HCT116 (cell line): ENCODE data around the gene WDR62.

Source experiments
- CTCF ChIP-seq, 3 experiments: fragments of 200-600 bp in 1 of 3; sonication (generic) in 1 of 3; IDR thresholded peaks in 2 of 3; conservative IDR thresholded peaks in 1 of 3; 2 replicates each; pipeline ENCODE4 v1.5.1; 2012 to 2017; ENCODE audit warnings: low read depth in 2 of 3, low read length in 2 of 3, antibody characterized with exemption in 1 of 3, borderline replicate concordance in 1 of 3, control low read depth in 1 of 3, mild to moderate bottlenecking in 1 of 3, mixed read lengths in 1 of 3, mixed run types in 1 of 3, moderate library complexity in 1 of 3; ENCODE audit not compliant: insufficient read depth in 1 of 3
- EZH2 ChIP-seq: fragments of 200-600 bp; sonication (generic); IDR thresholded peaks from 2 replicates; pipeline ENCODE4 v1.6.1; 2017; ENCODE audit warnings: antibody characterized with exemption, mixed run types
- EZH2phosphoT487 ChIP-seq: fragments of 200-600 bp; IDR thresholded peaks from 2 replicates; pipeline ENCODE4 v1.6.1; 2018; ENCODE audit warnings: antibody characterized with exemption, borderline replicate concordance
- MAX ChIP-seq: IDR thresholded peaks from 2 replicates; pipeline ENCODE4 v1.6.1; 2012
- POLR2A ChIP-seq: IDR thresholded peaks from 2 replicates; pipeline ENCODE4 v1.7.0; 2011; ENCODE audit warnings: borderline replicate concordance; ENCODE audit not compliant: insufficient read depth, insufficient read length; ENCODE audit errors: extremely low read depth
- RAD21 ChIP-seq: IDR thresholded peaks from 2 replicates; pipeline ENCODE4 v1.6.1; 2012; ENCODE audit warnings: low read depth, mild to moderate bottlenecking
- REST ChIP-seq: IDR thresholded peaks from 2 replicates; pipeline ENCODE4 v1.6.1; 2012; ENCODE audit warnings: low read depth

GRCh38 chr19:36051236-36051635 lies 3.5 kb upstream of the WDR62 start:
- TF ChIP-seq RAD21 (peak; percentile 46), POLR2A (no peak), MAX (no peak), CTCF (IDR thresholded peaks at IDR 0.05 in 2 of 3, conservative IDR thresholded peaks at IDR 0.05 in 1 of 3; ENCODE audit: borderline replicate concordance in 1 of 3, insufficient read depth in 1 of 3, low read depth in 2 of 3, low read length in 2 of 3) (peak; percentile 71 to 98 (median 73)), EZH2 (no peak), REST (no peak), EZH2phosphoT487 (no peak)
